Ovary (tissue), 3 donors: ENCODE results near the gene TOR1AIP2.

ENCODE experiments used
- POLR2A ChIP-seq: fragments of 450-650 bp; IDR thresholded peaks from one replicate; pipeline ENCODE4 v1.6.1; 2017; ENCODE audit warnings: antibody characterized with exemption, mild to moderate bottlenecking, moderate library complexity
- TF ChIP-seq, protein P1 (sequence below), 3 donors: fragments of 450-650 bp in 2 of 3; fragments of 200-600 bp in 1 of 3; IDR thresholded peaks; one replicate each; pipeline versions ENCODE4 v1.5.1 to v1.8.0; 2016 to 2022; ENCODE audit warnings: antibody characterized with exemption in 3 of 3, mild to moderate bottlenecking in 1 of 3
- donor health status: DM: no; HTN: no; CAD: no.

DNA sequence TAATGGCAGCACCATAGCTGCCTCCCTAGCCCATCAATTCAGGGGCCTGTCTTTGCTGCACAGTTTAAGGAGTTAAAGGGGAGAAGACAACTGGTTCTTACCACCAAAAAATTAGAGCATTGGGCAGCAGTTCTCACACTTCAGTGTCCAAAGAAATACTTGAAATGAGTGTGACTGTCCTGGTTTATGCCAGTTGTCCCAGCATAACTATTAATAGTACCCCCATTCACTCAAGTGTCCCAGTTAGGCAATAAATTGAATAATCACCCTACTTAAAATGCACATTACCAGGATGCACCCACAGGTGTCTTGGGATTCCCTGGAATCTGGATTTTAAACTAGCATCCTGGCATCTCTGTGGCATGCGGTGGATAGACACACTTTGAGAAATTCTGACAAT, 83.5 kb downstream of the TOR1AIP2 start:
- TF ChIP-seq, protein P1, sequence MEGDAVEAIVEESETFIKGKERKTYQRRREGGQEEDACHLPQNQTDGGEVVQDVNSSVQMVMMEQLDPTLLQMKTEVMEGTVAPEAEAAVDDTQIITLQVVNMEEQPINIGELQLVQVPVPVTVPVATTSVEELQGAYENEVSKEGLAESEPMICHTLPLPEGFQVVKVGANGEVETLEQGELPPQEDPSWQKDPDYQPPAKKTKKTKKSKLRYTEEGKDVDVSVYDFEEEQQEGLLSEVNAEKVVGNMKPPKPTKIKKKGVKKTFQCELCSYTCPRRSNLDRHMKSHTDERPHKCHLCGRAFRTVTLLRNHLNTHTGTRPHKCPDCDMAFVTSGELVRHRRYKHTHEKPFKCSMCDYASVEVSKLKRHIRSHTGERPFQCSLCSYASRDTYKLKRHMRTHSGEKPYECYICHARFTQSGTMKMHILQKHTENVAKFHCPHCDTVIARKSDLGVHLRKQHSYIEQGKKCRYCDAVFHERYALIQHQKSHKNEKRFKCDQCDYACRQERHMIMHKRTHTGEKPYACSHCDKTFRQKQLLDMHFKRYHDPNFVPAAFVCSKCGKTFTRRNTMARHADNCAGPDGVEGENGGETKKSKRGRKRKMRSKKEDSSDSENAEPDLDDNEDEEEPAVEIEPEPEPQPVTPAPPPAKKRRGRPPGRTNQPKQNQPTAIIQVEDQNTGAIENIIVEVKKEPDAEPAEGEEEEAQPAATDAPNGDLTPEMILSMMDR (IDR thresholded peaks at IDR 0.05) = no peak
- no peak for TF ChIP-seq POLR2A
